D721Med (cell line): ENCODE results near the gene VPS35L.
"Not testable (repeated sequence)": the region's sequence is repeated elsewhere in the genome, so short reads cannot be mapped to it uniquely, and the experiment has no call there.

ENCODE experiments used
- DNase-seq: peaks from one replicate; pipeline ENCODE4 v3.0.0; 2011; ENCODE audit warnings: low spot score; ENCODE audit not compliant: insufficient read length
- FAIRE-seq: peaks from 2 replicates; lab custom pipeline; 2011; peaks lifted over from hg19 to GRCh38; lab: Jason Lieb, UNC
- TF ChIP-seq, protein P1 (sequence below): IDR thresholded peaks from 2 replicates; pipeline ENCODE4 v1.5.1; 2012; ENCODE audit warnings: mild to moderate bottlenecking, control low read depth; ENCODE audit not compliant: insufficient read depth; ENCODE audit errors: missing control alignments

The VPS35L gene

DNA sequence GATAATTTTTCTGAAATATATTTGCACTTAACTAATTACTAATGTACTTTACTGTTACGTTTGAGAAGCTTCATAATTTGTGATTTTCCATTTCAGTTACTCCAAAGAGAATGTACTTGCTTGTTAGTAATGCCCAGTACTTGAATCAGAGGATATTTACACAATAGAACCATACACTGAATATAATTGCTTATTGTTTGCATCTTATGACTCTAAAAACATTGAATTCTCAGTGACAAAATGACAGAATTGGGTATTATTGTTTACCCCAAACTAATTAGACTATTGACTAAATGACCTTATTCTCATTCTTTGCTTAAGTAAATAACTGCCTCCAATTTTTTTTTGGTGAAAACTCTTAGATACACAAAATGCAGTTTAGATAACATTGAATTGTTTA lies 22.9 kb upstream of the VPS35L start:
- TF ChIP-seq, protein P1, sequence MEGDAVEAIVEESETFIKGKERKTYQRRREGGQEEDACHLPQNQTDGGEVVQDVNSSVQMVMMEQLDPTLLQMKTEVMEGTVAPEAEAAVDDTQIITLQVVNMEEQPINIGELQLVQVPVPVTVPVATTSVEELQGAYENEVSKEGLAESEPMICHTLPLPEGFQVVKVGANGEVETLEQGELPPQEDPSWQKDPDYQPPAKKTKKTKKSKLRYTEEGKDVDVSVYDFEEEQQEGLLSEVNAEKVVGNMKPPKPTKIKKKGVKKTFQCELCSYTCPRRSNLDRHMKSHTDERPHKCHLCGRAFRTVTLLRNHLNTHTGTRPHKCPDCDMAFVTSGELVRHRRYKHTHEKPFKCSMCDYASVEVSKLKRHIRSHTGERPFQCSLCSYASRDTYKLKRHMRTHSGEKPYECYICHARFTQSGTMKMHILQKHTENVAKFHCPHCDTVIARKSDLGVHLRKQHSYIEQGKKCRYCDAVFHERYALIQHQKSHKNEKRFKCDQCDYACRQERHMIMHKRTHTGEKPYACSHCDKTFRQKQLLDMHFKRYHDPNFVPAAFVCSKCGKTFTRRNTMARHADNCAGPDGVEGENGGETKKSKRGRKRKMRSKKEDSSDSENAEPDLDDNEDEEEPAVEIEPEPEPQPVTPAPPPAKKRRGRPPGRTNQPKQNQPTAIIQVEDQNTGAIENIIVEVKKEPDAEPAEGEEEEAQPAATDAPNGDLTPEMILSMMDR, result no peak
- no peak for DNase-seq
- FAIRE-seq, result no peak

GRCh38 chr16:19540241-19540970 lies 15.1 kb upstream of the VPS35L start:
- TF ChIP-seq, protein P1, result no peak
- no peak for DNase-seq
- FAIRE-seq, result peak; percentile 63

- DNase-seq (no peak), FAIRE-seq (peak; percentile 98)
- TF ChIP-seq, protein P1, result no peak
Observed at GRCh38 chr16:19542138-19542821, 13.2 kb upstream of the VPS35L start.

DNA sequence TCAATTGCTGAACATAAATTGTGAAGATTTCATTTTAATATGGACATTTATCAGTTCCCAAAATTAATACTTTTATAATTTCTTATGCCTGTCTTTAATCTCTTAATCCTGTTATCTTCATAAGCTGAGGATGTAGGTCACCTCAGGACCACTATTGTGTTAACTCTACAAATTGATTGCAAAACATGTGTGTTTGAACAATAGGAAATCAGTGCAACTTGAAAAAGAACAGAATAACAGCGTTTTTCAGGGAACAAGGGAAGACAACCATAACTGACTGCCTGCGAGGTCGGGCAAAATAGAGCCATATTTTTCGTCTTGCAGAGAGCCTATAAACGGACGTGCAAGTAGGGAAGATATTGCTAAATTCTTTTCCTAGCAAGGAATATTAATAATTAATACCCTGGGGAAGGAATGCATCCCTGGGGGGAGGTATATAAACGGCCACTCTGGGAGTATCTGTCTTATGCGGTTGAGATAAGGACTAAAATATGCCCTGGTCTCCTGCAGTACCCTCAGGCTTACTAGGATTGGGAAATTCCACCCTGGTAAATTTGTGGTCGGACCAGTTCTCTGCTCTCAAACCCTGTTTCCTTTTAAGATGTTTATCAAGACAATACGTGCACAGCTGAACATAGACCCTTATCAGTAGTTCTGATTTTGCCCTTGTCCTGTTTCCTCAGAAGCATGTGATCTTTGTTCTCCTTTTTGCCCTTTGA lies 12.1 kb upstream of the VPS35L start:
- DNase-seq, FAIRE-seq: not testable (repeated sequence)

- TF ChIP-seq, protein P1, result no peak
- DNase-seq, result no peak
- FAIRE-seq, result no peak
Observed at GRCh38 chr16:19548144-19548543, 7.4 kb upstream of the VPS35L start.

- FAIRE-seq (no peak), DNase-seq (no peak)
- TF ChIP-seq, protein P1, result no peak
Observed at GRCh38 chr16:19549673-19550072, 5.8 kb upstream of the VPS35L start.

- TF ChIP-seq, protein P1, result no peak
- FAIRE-seq, result no peak
- no peak for DNase-seq
Observed at GRCh38 chr16:19555938-19556771, 652 bp downstream of the VPS35L start.
